Renal cortex interstitium (tissue), 11 donors: ENCODE data around the gene FAM53A. TPM values are rescaled to one million over a fixed set of nuclear protein-coding genes. Genes with fewer than 3 reads are reported as not detected.
"Not testable (repeated sequence)": the region's sequence is repeated elsewhere in the genome, so short reads cannot be mapped to it uniquely, and the experiment has no call there.

Source experiments
- DNase-seq, 11 donors: peaks; one replicate each; pipeline ENCODE4 v3.0.0-alpha.2; 2013; ENCODE audit warnings: low read depth in 9 of 11, low spot score in 4 of 11; ENCODE audit errors: extremely low read depth in 1 of 11
- polyA plus RNA-seq, 3 donors: library from polyadenylated mRNA; unstranded; fragments of 120-200 nt; gene quantifications; one replicate each; pipeline ENCODE4 v1.2.1, GENCODE V29; 2013; ENCODE audit not compliant: insufficient read length in 3 of 3

FAM53A gene
- polyA plus RNA-seq, 3 donors: 2.0 to 3.0 (median 2.8) TPM

- DNase-seq: no peak
These were observed 69.6 kb downstream of the FAM53A start for GRCh38 chr4:1614502-1614853.

- DNase-seq: no peak
These were observed 70.1 kb downstream of the FAM53A start for GRCh38 chr4:1614049-1614448.

DNA sequence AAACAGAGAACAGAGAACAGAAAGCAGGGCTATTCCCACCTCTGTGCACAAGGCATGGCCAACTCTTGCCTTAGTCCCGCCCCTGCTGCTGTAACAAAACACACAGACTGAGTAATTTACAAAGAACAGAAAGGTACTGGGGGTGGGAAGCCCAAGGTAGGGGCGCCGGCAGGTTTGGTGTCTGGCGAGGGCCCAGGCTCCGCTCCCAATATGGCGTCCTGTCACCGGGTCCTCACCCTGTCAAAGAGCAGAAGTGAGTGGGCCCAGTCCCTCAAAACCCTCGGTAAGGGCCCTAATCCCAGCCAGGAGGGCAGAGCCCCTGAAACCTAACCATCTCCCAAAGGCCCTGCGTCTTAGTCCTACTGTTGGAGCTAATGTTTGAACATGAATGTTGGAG lies 71.0 kb downstream of the FAM53A start:
- DNase-seq: no peak

DNA sequence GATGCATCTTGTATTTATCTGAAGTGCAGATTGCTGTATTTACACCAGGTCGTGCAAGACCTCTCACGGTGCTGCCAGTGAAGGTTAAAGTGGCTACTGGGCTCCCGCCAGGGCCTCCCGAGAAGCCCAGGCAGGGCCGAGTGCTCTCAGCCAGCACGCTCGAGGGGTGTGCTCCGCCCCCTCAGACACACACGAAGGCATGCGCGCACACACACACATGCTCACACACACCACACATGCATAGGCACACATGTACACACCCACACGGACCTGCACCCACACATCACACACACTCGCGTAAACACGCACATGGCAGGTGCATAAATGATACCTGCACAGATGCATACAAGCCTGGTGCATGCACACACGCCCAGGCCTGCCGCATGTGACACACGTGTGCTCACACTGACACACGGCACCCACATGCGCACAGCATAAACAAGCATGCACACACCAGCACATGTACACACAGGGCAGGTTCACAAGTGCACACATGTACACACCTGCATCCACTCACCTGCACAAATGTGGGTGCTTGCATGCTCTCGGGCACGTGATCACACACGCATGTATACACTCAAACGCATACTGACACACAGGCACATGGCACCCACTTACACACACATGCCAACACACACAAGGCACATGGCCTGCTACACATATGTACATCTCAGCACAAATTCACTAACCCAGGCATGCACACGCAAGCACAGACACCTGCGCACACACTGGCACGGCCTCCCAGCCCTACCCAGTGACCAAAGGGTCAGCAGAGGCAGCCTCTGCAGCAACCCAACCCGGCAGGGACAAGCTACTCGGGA lies 71.6 kb downstream of the FAM53A start:
- no peak for DNase-seq

GRCh38 chr4:1611501-1611870 lies 72.6 kb downstream of the FAM53A start:
- DNase-seq: no peak

DNA sequence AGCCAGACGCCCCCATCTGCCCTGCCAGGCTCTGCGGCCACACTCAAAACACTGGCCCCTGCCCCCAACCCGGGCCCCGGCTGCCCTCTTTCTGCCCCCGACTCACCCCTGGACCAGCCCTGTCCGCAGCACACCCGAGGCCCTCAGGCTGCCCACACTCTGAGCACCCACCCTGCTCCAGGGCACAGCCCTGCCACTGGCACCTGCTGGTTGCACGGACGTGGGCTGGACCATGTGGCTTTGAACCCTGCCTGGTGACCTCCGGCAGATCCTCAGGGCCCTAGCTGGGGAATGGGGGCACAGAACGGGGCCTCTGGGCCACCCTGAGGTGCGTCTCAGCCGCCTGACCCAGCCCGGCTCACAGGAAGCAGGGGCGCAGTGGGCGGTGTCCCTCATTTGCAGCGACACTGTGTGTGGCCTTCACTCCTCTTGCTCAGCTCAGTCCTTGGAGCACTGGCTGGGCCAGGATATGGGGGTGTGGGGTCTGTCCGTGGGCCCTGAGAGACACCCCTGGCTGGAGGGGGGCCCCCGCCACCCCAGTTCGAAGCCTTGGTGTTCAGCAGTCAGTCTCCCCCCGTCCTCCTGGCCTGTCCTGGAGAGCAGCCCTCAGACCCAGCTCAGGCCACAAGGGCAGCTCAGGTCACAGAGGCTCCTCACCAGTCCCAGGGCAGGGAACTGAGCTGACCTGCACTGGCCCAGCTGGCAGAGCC lies 73.2 kb downstream of the FAM53A start:
- DNase-seq: no peak

DNA sequence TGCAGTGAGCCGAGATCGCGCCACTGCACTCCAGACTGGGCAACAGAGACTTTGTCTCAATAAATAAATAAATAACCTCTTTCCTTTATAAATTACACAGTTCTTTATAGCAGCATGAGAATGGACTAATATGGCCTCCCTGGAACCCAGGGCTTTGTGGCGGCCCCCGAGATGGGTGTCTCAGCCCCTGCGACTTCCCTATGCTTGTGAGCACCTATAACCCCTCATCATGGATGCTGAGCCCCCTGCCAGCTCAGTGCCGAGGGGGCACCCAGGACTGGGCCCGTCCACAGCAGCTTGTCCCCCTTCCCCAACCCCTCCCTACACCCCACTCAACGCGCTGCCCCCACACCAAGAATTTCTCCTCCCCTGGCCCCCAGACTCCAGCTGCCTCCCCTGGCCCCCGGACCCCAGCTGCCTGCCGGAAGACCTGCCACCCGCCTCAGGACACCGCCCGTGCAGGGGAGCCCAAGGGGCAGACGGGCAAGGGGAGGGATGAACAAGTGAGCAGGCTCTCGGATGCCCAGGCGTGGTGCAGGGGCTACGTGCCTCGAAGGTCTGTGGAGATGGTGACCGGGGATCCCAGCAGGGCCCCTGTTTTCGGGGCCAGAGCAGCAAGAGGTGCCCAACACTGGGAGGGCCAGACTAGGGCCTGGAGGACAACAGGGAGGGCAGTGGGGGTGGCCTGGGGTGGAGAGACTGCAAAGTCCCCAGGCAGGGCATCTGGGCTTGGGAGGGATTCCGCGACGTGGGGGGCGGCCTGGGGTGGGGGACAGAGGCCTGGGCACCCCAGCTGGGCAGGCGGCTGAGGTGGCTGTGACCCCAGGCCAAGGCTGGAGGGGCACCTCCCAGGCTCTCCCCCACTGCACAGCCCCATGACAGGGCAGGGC lies 74.0 kb downstream of the FAM53A start:
- DNase-seq: no peak

DNA sequence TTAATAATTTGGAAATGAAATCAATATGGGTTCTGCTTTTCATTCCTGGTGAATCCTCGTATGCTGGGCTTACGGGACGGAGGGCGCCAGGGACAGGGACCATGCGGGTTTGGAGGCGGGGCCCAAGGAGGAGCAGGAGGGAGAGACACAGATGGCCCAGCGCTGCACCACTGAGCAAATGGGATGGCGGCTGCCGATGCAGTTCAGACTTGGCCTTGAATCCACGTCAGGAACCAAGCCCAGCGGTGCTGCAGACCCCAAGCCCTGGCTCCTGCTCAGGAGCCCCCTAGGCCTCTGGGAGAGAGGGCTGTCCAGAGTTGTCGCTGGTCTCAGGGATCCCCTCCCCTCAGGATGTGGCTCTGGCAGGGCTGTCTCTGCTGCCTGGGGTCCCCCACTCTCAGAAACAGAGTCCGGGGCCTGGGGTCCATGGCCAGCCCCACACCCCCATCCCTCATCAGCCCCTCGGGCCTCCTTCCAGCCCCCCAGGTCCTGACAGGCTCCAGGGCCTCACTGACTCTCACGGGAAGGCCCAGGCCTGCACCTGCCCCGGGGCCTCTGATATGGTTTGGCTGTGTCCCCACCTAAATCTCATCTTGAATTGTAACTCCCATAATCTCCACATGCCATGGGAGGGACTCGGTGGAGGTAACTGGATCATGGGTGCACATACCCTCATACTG lies 75.2 kb downstream of the FAM53A start:
- no peak for DNase-seq

GRCh38 chr4:1608196-1608820 lies 75.8 kb downstream of the FAM53A start:
- peak in 5 of 11 donors; percentile 6 to 36 (median 36) for DNase-seq

GRCh38 chr4:1607436-1608195 lies 76.5 kb downstream of the FAM53A start:
- DNase-seq: not testable (repeated sequence)

GRCh38 chr4:1604706-1605205 lies 79.4 kb downstream of the FAM53A start:
- DNase-seq: peak in 2 of 11 donors; percentile 8 to 17

DNA sequence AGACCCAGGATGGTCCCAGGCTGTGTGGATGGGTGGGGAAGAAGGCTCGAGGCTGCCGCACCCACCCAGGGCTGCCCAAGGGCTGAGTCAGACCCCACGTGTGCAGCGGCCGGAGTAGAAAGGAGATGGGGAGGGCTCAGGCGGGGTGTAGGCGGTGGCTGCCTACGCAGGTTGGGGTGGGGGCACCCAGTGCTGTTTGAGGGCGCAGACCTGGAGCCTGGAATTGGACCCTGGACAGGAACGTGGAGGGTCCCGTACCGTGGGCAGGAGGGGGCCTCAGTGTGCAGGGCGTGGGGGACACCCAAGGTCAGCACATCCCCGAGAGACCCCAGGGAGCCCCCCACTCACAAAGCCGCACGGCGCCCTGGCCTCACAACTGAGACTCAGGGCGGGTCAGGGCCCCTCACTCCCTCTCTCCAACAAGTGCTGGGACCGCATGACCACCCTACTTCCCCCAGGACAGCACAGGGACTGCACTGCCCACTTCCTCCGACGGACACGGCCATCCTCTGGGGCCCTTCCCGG lies 79.9 kb downstream of the FAM53A start:
- no peak for DNase-seq

DNA sequence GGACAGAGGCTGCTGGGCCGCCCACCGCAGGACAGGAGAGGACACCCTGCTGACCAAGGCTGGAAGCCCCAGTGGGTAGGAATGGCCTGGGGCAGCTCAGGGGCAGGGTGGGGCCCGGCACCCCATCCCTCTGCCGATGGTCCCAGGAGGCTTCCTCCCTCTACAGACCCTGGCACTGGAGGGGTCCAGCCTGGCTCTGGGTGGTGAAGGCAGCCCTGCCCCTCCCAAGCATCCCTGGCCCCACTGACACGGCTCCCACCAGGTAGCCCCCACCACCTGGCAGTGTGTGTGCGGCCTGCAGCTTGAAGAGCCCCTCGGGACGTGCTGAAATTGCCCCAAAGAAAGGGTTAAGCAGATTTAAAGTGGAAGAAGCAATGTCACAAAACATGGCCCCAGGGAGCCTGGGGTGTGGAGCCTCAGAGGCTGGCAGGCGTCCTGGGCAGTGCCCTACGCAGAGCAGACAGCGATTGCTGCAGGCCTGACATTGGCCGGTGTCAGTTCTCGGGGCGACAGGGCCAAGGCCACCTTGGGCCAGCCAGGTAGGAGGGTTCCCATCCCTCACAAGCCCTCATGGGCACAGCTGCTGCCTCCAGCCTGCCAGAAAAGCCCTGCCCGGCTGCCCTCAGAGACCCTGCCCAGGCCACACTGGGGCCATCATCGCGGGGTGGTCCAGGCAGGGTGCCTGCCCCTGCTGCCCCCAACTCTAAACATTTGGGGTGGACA lies 80.5 kb downstream of the FAM53A start:
- DNase-seq: no peak

GRCh38 chr4:1602655-1603412 lies 81.3 kb downstream of the FAM53A start:
- no peak for DNase-seq

DNA sequence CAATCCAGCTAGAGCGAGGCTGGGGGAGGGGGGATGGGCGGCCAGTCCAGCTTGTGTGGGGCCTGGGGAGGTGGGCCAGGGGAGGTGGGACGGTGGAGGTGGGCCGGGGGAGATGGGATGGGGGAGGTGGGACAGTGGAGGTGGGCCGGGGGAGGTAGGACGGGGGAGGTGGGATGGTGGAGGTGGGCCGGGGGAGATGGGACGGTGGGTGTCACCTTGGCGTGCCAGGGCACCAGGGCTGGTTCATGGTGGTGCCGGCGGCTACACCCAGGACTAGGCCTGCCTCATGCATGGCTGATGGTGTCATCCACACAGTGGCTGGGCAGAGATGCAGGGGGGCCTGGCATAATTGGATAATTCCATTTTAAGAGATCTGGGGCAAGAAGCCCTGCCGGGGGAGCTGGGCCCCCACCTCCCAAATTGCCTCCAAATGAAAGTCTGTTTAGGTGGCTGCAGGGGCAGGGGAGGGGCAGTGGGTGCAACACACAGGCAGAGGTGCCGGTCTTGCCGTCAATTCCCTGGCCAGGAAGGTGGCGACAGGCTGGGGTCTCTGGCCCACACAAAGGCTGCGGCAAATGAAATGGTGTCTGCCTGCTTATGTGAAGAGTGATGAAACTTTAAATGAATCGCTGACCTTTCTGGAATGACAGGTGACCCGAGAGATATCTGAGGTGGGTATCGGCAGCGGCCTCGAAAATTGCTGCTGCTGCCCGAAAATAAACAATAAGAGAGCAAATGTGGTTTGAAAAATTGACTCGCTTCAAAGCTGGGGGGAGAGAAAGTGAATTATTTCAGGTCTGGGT lies 82.1 kb downstream of the FAM53A start:
- no peak for DNase-seq

- no peak for DNase-seq
These were observed 82.6 kb downstream of the FAM53A start for GRCh38 chr4:1601533-1601835.
